IPS-NIHi7 (cell line): Measurements from ENCODE around the gene HOPX.
A peak's percentile ranks its signal among the peaks of the same experiment; 100 is the strongest.
"Not testable (repeated sequence)": the region's sequence is repeated elsewhere in the genome, so short reads cannot be mapped to it uniquely, and the experiment has no call there.

Experiments
- DNase-seq: peaks from one replicate; pipeline ENCODE4 v3.0.0; 2012; ENCODE audit warnings: mixed read lengths; ENCODE audit errors: extremely low spot score

Gene HOPX

DNA sequence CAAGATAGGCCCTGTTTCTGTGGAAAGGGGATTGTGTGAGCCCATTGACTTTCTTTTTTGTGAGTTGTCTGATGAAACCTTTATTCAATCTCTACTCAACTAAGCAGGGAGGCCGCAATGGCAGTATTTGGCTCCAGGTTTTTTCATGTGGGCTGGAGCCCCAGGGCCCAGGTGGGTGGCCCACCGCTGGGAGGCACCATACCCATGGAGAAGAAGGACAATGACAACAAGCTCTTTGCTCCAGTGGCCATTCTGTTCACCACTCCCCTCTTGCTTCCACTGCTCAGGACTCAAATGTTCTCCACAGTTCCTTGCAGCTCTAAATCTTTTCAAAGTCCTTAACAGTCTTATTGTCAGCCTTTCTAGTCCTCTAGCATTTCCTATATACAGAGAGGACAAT, 54.1 kb downstream of the HOPX start:
- DNase-seq, result no peak

DNA sequence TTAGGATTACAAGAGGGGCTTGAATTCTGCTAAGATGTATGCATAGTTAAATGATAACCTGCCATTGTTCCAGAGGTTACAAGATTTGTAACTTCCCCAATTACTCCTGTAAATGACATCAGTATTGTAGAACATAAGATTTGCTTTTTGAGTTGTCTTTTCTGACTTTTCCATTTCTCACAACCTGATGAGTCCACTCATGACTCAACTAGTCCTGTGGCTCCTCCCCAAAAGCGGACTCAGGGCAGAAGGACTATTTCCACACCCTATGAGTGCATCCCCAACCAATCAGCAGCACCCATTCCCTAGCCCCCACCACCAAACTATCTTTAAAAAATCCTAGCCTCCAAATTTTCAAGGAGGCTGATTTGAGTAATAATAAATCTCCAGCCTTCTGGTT, 54.7 kb downstream of the HOPX start:
- no peak for DNase-seq

DNA sequence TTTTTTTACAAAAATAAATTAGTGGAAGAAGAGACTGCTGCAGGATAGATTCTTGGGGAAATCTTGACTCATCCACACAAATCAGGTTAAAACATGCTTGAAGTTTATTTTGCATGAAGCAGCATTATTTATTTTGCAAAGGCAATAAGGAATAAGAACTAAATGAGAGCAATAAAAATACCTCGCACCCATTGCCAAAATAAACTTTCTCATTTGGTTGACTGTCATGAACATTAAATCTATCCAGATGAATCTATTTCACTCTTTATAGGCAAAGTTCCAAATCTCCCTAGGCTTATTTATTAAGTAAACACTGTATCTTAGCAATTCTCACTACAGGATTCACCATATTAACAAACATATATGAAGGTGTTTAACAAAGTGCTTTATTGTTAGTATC, 58.9 kb downstream of the HOPX start:
- DNase-seq, result no peak

DNA sequence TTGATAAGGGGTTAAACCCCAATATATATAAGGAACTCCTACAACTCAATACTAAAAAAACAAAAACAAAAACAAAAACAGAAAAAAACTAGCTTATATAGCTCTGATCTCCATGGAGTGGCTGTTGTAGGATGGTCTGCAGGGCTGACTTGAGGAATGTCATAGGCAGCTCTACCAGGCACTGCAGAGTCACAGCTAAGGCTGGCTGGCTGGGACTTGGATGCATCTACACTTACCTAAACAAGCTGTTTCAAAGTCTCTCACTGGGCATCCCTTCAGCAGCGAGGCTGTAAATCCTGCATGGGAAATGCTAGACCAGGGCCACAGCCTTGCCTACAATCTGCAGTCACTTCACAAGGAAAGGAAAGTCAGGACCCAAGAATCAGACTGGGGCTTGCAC, 61.3 kb downstream of the HOPX start:
- DNase-seq, result peak; percentile 22

DNA sequence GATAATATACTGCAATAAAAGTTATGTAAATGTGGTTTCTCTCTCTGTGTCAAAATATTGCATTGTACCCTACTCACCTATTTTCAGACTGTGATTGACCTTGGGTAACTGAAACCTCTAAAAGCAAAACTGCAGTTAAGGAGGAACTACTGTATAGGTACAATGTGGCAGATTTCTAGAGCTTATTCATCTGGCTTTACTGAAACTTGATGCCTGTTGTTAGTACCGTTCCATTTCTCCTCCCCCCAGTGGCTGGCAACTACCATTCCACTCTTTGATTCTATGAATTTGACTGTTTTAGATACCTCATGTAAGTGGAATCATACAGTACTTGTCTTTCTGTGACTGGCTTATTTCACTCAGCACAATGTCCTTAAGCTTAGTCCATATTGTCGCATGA, 61.9 kb downstream of the HOPX start:
- no peak for DNase-seq

DNA sequence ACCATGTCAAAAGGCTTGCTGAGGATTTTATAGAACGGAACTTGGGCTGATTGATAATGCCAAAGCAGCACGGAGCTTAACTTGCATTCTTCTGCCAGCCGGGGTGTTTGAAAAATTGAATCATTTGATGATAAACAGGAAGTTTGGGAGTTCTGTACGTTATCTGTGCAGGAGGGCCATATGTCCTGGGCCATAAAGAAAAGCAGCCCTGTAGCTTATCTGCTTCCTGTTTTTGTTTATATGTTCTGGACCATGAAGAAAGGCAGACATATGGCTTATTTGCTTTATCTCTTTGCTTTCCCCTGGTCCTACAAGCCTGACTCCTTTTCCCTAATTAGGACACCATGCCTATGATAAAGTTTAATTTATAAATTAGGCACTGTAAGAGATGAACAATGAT, 62.4 kb downstream of the HOPX start:
- no peak for DNase-seq

DNA sequence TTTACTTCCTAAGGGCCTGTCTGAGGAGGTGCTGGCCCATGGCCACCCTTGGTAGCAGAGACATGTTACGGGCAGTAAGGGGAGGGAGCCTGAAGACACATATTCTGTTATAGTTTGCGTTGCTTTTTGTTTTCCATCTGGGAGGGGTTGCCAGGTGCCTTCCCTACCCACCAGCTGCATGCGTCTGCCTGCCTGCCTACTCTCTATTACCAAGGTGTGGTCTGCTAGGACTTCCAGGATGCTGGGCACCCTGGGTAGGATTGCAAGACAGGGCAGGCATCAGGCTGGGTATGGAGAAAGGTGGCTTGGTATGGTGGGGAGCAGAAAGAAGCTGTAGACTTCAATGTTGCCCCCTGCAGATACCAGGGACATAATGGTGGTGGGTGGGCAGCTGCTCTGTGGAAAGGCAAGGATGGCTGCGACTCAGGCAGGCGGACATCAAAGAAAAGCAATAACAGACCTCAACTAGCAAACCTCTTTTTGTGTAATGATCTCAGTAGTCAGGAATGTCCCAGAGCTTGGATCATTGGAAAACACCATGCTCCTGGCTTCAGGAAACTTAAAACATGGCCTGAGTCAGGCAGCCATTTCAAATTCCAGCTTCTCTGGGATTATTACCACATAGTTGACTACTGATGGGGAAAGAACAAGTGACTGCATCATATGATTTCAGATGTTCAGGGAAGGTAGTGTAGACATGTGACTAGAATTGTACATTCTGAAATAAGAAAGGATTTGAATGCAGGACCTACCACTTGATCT, 67.8 kb downstream of the HOPX start:
- peak; percentile 22 for DNase-seq

DNA sequence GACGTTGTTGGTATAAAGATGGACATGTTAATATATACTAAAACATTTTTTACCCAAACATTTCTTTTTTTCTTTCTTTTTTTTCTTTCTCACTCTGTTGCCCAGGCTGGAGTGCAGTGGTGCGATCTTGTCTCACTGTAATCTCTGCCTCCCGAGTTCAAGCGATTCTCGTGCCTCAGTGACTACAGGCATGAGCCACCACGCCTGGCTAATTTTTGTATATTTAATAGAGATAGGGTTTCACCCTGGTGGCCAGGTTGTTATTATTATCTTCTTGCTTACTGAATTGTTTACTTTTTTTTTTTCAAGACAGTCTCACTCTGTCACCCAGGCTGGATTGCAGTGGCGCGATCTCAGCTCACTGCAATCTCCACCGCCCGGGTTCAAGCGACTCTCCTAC, 68.8 kb downstream of the HOPX start:
- no peak for DNase-seq

DNA sequence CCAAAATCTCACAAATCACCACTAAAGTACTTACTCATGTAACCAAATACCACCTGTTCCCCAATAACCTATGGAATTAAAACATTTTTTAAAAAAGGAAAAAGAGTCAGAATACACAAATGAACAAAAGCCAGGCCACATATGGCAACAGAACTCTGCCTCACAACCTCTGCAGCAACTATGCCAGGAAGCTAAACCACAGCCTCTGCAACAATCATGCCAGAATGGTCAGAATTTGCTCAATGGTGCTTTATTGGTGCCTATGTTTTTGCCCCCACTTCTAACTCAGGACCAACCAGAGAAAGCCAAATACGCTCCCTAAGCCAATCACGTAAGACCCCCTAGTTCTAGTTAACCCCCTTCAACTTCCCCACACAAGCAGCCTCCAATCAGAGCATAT, 69.6 kb downstream of the HOPX start:
- no peak for DNase-seq

DNA sequence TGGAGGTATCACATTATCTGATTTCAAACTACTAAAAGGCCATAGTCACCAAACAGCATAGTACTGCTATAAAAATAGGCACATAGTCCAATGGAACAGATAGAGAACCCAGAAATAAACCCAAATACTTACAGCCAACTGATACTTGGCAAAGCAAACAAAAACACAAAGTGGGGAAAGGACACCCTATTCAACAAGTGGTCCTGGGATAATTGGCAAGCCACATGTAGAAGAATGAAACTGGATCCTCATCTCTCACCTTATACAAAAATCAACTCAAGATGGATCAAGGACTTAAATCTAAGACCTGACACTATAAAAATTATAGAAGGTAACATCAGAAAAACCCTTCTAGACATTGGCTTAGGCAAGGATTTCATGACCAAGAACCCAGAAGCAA, 70.9 kb downstream of the HOPX start:
- not testable (repeated sequence) for DNase-seq

DNA sequence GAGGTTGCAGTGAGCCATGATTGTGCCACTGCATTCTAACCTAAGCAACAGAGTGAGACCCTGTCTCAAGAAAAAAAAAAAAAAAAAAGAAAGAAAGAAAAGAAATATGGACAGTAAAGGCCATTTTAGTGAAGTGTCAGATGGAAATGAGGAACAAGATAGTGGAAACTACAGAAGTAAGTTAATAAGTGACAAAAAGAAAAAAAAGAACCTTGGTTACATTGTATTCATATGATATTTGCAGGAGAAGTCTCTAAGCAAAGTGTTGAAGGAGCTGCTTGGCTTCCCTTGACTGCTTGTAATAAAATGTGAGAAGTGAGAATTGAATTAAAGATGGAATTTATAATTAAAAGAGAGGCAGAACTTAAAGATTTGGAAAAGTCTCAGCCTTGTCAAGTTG, 73.2 kb downstream of the HOPX start:
- no peak for DNase-seq

DNA sequence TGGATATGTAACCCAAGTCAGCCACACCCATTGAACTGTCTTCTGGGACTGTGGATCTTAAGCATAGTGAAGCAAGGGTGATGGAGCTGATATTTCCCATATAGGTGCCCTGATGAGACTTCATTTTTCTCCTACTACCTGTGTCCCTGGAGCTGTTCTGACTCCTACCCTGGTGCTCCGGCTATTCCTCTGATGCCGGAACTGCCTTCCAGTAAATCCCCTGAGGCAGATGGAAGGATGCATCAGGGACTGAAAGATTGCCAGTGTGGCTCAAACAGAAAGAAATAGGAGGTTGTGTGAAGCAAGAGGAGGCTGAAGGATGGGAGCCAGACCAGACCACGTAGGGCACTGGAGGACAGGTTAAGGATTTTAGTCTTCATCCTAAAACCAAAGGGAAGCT, 74.7 kb downstream of the HOPX start:
- peak; percentile 20 for DNase-seq

DNA sequence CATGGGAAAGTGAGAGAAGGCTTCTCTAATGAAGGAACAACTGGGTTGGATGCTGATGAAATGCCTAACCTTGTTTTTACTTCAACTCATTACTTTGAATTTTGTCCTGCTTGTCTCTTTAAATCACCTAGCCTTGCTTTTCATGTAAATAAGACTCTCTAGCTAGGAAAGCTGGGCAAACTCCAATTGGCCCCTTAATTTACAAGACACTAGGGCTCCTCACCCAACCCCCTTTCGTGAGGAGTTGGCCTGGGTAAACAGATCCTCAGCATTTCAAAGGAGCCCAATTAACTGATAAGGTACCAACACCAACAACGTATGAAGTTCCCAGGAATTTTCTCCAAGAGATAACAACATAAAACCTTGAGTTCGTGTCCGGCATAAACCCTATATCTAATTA, 75.6 kb downstream of the HOPX start:
- peak; percentile 39 for DNase-seq

DNA sequence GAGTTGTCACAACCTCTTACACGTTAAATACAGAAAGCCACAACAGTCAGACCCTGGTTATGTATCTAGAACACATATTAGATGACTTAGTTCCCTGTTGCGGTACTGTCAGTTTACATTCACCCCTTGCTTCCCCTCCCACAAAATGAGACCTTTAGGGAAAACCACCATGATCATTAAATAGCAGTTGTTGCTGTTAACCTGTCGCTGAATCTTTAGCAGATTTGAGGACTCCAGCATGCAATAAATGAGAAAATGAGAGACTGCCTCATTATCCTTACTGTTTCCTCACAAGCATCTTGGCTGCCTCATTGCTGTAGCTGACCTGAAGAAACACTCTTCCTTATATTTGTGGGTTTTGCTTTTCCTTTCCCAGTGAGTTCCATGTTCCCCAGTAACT, 77.8 kb downstream of the HOPX start:
- DNase-seq, result no peak
